Neuronal stem cell (in vitro differentiated cells): ENCODE results near the gene UNC80.

Experiments used
- DNase-seq: peaks from one replicate; pipeline ENCODE4 v3.0.0-alpha.2; 2013; ENCODE audit warnings: low spot score
- H2AFZ ChIP-seq: one replicate; pipeline ENCODE4 v1.6.1; 2013; ENCODE audit warnings: mild to moderate bottlenecking, low read length, inconsistent platforms
- H2AK5ac ChIP-seq: 2 replicates; pipeline ENCODE4 v1.6.1; 2013; ENCODE audit warnings: low read depth, mild to moderate bottlenecking, inconsistent platforms, low read length, moderate library complexity, mixed read lengths
- H2BK120ac ChIP-seq: 2 replicates; pipeline ENCODE4 v1.6.1; 2013; ENCODE audit warnings: low read depth, mild to moderate bottlenecking, inconsistent platforms, low read length, moderate library complexity, mixed read lengths
- H2BK12ac ChIP-seq: one replicate; pipeline ENCODE4 v1.6.1; 2013; ENCODE audit warnings: low read length, inconsistent platforms
- H2BK15ac ChIP-seq: 2 replicates; pipeline ENCODE4 v1.6.1; 2013; ENCODE audit warnings: mild to moderate bottlenecking, low read length, inconsistent platforms, mixed read lengths
- H2BK5ac ChIP-seq: one replicate; pipeline ENCODE4 v1.6.1; 2013; ENCODE audit warnings: inconsistent platforms, mild to moderate bottlenecking, low read length, moderate library complexity
- H3K14ac ChIP-seq: one replicate; pipeline ENCODE4 v1.6.1; 2013; ENCODE audit warnings: low read length, inconsistent platforms
- H3K18ac ChIP-seq: 2 replicates; pipeline ENCODE4 v1.6.1; 2013; ENCODE audit warnings: low read length, inconsistent platforms
- H3K23ac ChIP-seq: 2 replicates; pipeline ENCODE4 v1.6.1; 2013; ENCODE audit warnings: low read depth, mild to moderate bottlenecking, mixed read lengths, low read length, inconsistent platforms; ENCODE audit not compliant: poor library complexity
- H3K27ac ChIP-seq: replicated peaks from 3 replicates; pipeline ENCODE4 v1.5.1; 2013; ENCODE audit warnings: low read length, inconsistent platforms
- H3K27me3 ChIP-seq, 3 experiments: 2 replicates each; pipeline ENCODE4 v1.6.1; 2013; ENCODE audit warnings: low read length in 3 of 3, mild to moderate bottlenecking in 2 of 3, inconsistent platforms in 1 of 3, low read depth in 1 of 3, mixed read lengths in 1 of 3, moderate library complexity in 1 of 3; ENCODE audit not compliant: control insufficient read depth in 3 of 3, insufficient read depth in 3 of 3
- H3K36me3 ChIP-seq, 2 donors: replicated peaks in 1 of 2; 2 replicates each; pipeline ENCODE4 v1.6.1; 2013; ENCODE audit warnings: low read length in 2 of 2; ENCODE audit not compliant: control insufficient read depth in 2 of 2, insufficient read depth in 2 of 2
- H3K4ac ChIP-seq: 2 replicates; pipeline ENCODE4 v1.6.1; 2013; ENCODE audit warnings: inconsistent platforms, mild to moderate bottlenecking, low read length, moderate library complexity
- H3K4me1 ChIP-seq, 2 donors: 1 replicate in 1 of 2; 2 replicates in 1 of 2; pipeline ENCODE4 v1.6.1; 2013; ENCODE audit warnings: low read length in 2 of 2, low read depth in 1 of 2; ENCODE audit not compliant: control insufficient read depth in 2 of 2, insufficient read depth in 1 of 2
- H3K4me2 ChIP-seq: one replicate; pipeline ENCODE4 v1.6.1; 2013; ENCODE audit warnings: mild to moderate bottlenecking, low read length, inconsistent platforms; ENCODE audit not compliant: insufficient read depth, poor library complexity, severe bottlenecking
- H3K4me3 ChIP-seq, 2 donors: 2 replicates each; pipeline ENCODE4 v1.5.1; 2013; ENCODE audit warnings: low read length in 2 of 2, mild to moderate bottlenecking in 2 of 2, inconsistent platforms in 1 of 2, moderate library complexity in 1 of 2
- H3K79me1 ChIP-seq: one replicate; pipeline ENCODE4 v1.6.1; 2013; ENCODE audit warnings: low read depth, mild to moderate bottlenecking, inconsistent platforms, low read length, moderate library complexity
- H3K9ac ChIP-seq: one replicate; pipeline ENCODE4 v1.6.1; 2013; ENCODE audit warnings: mild to moderate bottlenecking, low read depth, low read length, inconsistent platforms; ENCODE audit not compliant: poor library complexity
- H3K9me3 ChIP-seq, 2 donors: replicated peaks in 1 of 2; 2 replicates each; pipeline versions ENCODE3 to v1.6.1; 2013; ENCODE audit warnings: low read length in 2 of 2, mild to moderate bottlenecking in 2 of 2, inconsistent platforms in 1 of 2, low read depth in 1 of 2, mixed read lengths in 1 of 2, moderate library complexity in 1 of 2; ENCODE audit not compliant: control insufficient read depth in 2 of 2, insufficient read depth in 1 of 2
- H4K8ac ChIP-seq: one replicate; pipeline ENCODE4 v1.6.1; 2013; ENCODE audit warnings: low read depth, mild to moderate bottlenecking, inconsistent platforms, low read length, moderate library complexity
- H4K91ac ChIP-seq: one replicate; pipeline ENCODE4 v1.6.1; 2013; ENCODE audit warnings: low read length, low read depth, mild to moderate bottlenecking, inconsistent platforms; ENCODE audit not compliant: poor library complexity
- WGBS, 2 donors: extraction: QIAGEN DNeasy Blood & Tissue Kit; methylation state at CpG; one replicate each; pipeline ENCODE4 v1.1.7; 2013; ENCODE audit warnings: missing lambda C conversion rate in 2 of 2, mixed read lengths in 1 of 2; ENCODE audit not compliant: insufficient read length in 2 of 2, insufficient replicate concordance in 1 of 2; ENCODE audit errors: extremely low coverage in 2 of 2; 5-methylcytosine and 5-hydroxymethylcytosine counted together

UNC80 gene

GRCh38 chr2:209840434-209840833 lies 68.8 kb downstream of the UNC80 start:
- Histone ChIP-seq H3K9ac (no peak overlapping the region), H3K18ac (no peak overlapping the region), H3K9me3 (no peaks in the 10 kb centered on the region)

GRCh38 chr2:209845666-209846065 lies 74.0 kb downstream of the UNC80 start:
- Histone ChIP-seq H3K27ac (no peak overlapping the region), H2AK5ac (no peak overlapping the region), H2AFZ (no peak overlapping the region), H3K4me2 (no peak overlapping the region), H3K27me3 (no peaks in the 10 kb centered on the region), H3K79me1 (no peaks in the 10 kb centered on the region), H2BK120ac (no peak overlapping the region), H3K4ac (no peak overlapping the region), H3K4me3 (no peak overlapping the region), H3K9me3 (no peaks in the 10 kb centered on the region), H4K91ac (no peak overlapping the region), H3K9ac (no peak overlapping the region), H2BK5ac (no peak overlapping the region), H2BK12ac (no peak overlapping the region), H3K23ac (no peak overlapping the region), H3K4me1 (peaks cover 0 to 6% of the 10 kb centered on the region in 2 donors), H3K18ac (no peak overlapping the region), H3K36me3 (peaks cover 0 to 2% of the 10 kb centered on the region in 2 donors), H2BK15ac (no peak overlapping the region), H4K8ac (no peak overlapping the region), H3K14ac (no peak overlapping the region)
- DNase-seq: no peak
- no CpG with 5 or more reads among the region's 2 CpGs for WGBS, 2 donors

More at GRCh38 chr2:209840434-209840833, 68.8 kb downstream of the UNC80 start:
- no peak overlapping the region for H4K91ac ChIP-seq
- H3K36me3 ChIP-seq: peaks cover 0 to 7% of the 10 kb centered on the region in 2 donors
- H2BK15ac ChIP-seq: no peak overlapping the region
- no peak overlapping the region for H3K4me3 ChIP-seq
- H3K27me3 ChIP-seq: no peaks in the 10 kb centered on the region
- no peak overlapping the region for H2AFZ ChIP-seq
- no peaks in the 10 kb centered on the region for H3K4me1 ChIP-seq
- no peak overlapping the region for H2AK5ac ChIP-seq
- no peak overlapping the region for H3K4me2 ChIP-seq
- H2BK12ac ChIP-seq: no peak overlapping the region
- no peak for DNase-seq
- H3K14ac ChIP-seq: no peak overlapping the region
- H3K27ac ChIP-seq: no peak overlapping the region
- WGBS, 2 donors: no CpG with 5 or more reads among the region's 3 CpGs
- no peaks in the 10 kb centered on the region for H3K79me1 ChIP-seq
- H2BK120ac ChIP-seq: no peak overlapping the region
- H2BK5ac ChIP-seq: no peak overlapping the region
- no peak overlapping the region for H3K23ac ChIP-seq
- H3K4ac ChIP-seq: no peak overlapping the region
- no peak overlapping the region for H4K8ac ChIP-seq

GRCh38 chr2:209864716-209865295 lies 93.2 kb downstream of the UNC80 start:
- no CpG with 5 or more reads among the region's 18 CpGs for WGBS, 2 donors
- Histone ChIP-seq H2BK12ac (no peak overlapping the region), H2BK120ac (no peak overlapping the region), H3K4me3 (no peak overlapping the region), H2BK5ac (no peak overlapping the region), H3K4me2 (no peak overlapping the region), H3K4ac (no peak overlapping the region), H4K91ac (no peak overlapping the region), H2AFZ (no peak overlapping the region), H4K8ac (no peak overlapping the region), H3K14ac (no peak overlapping the region), H3K23ac (no peak overlapping the region), H3K27me3 (no peaks in the 10 kb centered on the region), H3K79me1 (no peaks in the 10 kb centered on the region), H3K9ac (peak overlapping the region; percentile 22), H3K27ac (no peak overlapping the region), H2AK5ac (no peak overlapping the region), H3K4me1 (peaks cover 0 to 2% of the 10 kb centered on the region in 2 donors), H2BK15ac (no peak overlapping the region), H3K18ac (peak overlapping the region; percentile 6), H3K36me3 (no peaks in the 10 kb centered on the region), H3K9me3 (peaks cover 2 to 18% of the 10 kb centered on the region in 2 donors)
- DNase-seq: no peak

GRCh38 chr2:209868271-209868994 lies 96.8 kb downstream of the UNC80 start:
- no peak overlapping the region for H2BK12ac ChIP-seq
- H2BK5ac ChIP-seq: no peak overlapping the region
- H3K27ac ChIP-seq: no peak overlapping the region
- H4K91ac ChIP-seq: no peak overlapping the region
- no peak overlapping the region for H3K4me2 ChIP-seq
- H4K8ac ChIP-seq: no peak overlapping the region
- no peak overlapping the region for H3K14ac ChIP-seq
- no peak overlapping the region for H2AFZ ChIP-seq
- no peak overlapping the region for H2BK15ac ChIP-seq
- no peak overlapping the region for H2BK120ac ChIP-seq
- no peaks in the 10 kb centered on the region for H3K36me3 ChIP-seq
- no peak overlapping the region for H3K23ac ChIP-seq
- WGBS, 2 donors: no CpG with 5 or more reads among the region's 6 CpGs
- H3K9me3 ChIP-seq: peaks cover 2 to 18% of the 10 kb centered on the region in 2 donors
- no peak for DNase-seq
- H3K27me3 ChIP-seq: no peaks in the 10 kb centered on the region
- no peak overlapping the region for H2AK5ac ChIP-seq
- no peak overlapping the region for H3K9ac ChIP-seq
- H3K18ac ChIP-seq: no peak overlapping the region
- no peak overlapping the region for H3K4ac ChIP-seq
- H3K79me1 ChIP-seq: no peaks in the 10 kb centered on the region
- peaks cover 2 to 6% of the 10 kb centered on the region in 2 donors for H3K4me1 ChIP-seq
- H3K4me3 ChIP-seq: no peak overlapping the region
